ENCODE measurements around the gene SRRD.

Gene SRRD

GRCh38 chr22:26453216-26453615 is 30.5 kb upstream of the SRRD start:
- DNase-seq (ENCODE audit: low spot score): no peak

- no peak for DNase-seq (ENCODE audit: low spot score)
These were observed 29.7 kb upstream of the SRRD start for GRCh38 chr22:26453812-26454500.

DNA sequence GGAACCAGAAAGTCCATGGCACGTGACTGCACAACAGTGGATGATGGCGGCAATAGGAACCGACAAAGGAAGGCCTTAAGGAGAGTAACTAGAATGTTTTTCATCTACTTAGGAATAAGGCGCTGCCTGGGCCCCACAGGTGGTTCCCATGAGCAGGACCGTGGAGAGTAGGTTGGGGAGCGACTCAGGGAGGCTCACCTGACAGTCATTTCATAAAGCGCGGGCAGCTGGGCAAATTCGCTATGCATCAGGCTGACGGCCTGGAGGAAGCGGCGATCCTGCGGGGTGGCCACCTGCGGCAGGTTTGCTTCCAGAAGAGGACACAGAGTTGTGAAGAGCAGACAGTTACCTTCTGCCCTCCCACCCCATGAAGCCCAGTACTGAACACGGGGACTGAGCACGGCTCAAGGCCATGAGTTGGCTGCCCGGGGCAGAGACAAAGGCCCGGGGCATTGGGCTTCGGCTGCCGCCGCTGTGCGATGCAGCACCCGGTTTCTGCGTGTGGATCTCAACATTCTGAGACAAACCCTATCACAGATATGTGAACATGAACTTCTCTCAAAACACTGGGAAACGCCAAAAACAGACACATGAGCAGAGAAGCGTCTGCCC is 25.9 kb upstream of the SRRD start:
- no peak for DNase-seq (ENCODE audit: low spot score)

- no peak for DNase-seq (ENCODE audit: low spot score)
These were observed 23.5 kb upstream of the SRRD start for GRCh38 chr22:26460202-26460601.

DNA sequence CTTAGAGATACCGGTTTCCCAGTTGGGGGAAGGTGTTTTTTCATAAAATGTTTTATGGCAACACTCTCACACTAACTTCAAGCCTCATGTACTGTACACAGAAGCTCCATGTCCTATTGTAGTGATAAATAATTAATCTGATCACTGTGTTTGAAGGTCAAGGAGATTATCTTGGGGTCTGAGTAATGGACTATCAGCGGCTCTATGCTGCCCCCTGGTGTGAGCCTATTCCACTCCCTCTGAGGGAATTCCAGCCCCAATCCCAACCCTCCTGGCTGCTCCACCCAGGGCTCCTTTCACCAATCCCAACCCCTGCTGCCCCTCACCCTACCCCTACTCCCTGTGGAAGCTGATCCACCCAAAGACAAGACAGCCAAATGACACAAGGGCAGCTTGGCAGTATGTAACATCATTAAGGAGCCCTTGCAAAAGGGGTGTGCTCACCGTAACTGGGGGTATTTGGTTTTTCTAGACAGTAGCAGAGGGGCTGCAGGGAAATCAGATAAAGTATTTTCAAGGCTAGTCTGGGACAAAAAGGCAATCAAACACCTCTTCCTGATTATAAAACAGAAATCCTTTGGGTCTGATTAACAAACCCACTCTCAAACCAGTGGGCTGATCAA is 22.4 kb upstream of the SRRD start:
- DNase-seq (ENCODE audit: low spot score): peak; percentile 19

DNA sequence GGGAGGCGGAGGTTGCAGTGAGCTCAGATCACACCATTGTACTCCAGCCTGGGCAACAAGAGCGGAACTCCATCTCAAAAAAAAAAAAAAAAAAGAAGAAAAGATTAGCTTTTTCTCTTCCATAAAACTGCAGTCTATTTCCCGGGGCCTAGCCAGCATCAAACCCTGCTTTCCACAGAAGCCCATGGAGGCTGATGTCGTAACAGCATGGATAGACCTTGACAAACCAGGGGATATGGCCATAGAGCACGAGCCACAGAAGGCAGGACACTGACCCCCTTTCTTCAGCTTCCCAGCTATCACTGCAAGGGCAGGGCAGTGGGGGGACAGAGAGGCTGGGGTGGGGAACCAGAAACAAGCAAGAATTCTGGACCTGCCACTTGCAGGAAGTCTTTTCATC is 21.6 kb upstream of the SRRD start:
- DNase-seq (ENCODE audit: low spot score): no peak

DNA sequence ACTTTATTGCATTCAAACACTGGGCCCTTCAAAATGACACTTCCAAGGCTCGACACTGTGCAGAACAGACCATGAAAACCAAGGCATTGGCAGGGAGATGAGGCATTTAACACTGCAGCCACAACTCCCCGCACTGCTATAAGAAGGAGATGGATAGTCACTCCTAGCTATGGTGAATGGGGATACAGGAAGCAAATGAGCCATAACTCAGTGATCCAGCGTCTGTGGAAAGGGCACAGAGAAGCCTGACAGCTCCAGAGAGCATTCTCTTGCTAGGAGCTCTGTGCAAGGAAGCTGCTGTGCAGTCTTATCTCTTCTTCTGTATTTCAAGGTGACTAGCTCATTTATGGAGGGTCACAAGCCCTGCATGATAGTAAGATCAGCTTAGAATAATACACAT is 21.0 kb upstream of the SRRD start:
- DNase-seq (ENCODE audit: low spot score): no peak

DNA sequence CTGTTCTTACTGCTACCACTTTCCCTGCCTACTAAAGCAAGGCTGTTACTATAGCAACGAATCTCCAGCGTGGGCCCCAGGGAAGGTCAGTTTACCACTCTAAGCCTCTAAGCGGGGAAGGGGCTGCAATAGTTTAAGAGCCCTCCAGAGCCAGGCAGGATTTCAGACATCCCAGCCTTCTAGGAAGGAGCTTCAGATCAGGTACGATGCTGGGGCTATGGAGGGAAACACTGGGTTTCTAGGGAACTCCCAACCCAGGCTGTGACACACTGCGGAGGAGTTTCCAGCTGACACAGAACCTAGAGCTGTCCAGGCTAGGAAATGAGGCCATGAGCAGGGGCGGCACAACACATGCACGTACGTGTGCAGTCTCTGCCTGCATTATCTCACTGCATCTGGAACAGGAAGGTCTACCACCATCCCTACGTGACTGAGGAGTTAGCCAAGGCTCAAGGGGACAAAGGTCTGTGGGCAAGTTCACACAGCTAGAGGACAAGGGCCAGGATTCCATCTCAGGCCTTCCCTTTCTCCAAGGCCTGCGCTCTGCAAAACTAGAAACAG is 20.5 kb upstream of the SRRD start:
- DNase-seq (ENCODE audit: low spot score): no peak

DNA sequence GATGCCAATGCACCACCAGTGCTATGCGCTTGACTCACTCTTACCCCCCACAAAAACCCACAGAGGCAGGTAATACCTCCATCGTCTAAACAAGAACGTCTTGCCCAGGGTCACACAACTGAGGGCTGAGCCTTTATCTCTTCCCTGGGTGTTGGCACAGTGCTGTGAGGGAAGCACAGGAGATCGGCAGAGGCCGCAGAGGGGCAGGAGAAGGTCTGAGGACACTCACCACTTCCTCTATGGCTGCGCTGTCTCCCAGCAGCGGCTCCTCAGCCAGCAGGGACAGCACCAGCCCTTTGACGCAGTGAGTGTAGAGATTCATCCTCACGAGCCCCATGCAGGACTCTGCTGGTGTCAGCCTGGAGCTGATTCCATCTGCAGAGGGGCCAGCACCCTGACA is 20.0 kb upstream of the SRRD start:
- no peak for DNase-seq (ENCODE audit: low spot score)

GRCh38 chr22:26464312-26464711 is 19.4 kb upstream of the SRRD start:
- no peak for DNase-seq (ENCODE audit: low spot score)

GRCh38 chr22:26466196-26466595 is 17.5 kb upstream of the SRRD start:
- peak; percentile 15 for DNase-seq (ENCODE audit: low spot score)

GRCh38 chr22:26470807-26471206 is 12.9 kb upstream of the SRRD start:
- DNase-seq (ENCODE audit: low spot score): no peak

DNA sequence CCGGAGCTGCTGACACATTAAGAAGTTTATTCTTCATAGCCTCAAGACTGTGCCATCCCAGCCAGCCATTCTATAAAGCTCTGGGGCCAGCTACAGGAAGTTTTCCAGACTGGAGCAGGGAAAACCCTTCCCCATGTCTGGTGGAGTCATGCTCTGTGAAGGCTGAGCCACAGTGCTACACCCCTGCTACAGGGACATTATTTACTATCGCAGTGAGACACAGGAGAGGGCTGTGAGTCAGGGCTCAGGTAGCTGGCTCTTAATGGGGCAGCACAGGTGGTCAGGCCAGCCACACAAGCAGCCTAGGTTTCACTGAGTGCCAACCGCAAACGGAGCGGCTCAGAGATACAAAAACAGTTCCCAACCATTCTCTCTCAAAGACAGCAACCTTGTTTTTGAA is 12.2 kb upstream of the SRRD start:
- DNase-seq (ENCODE audit: low spot score): no peak

- DNase-seq (ENCODE audit: low spot score): no peak
These were observed 9.0 kb upstream of the SRRD start for GRCh38 chr22:26474682-26475081.

DNA sequence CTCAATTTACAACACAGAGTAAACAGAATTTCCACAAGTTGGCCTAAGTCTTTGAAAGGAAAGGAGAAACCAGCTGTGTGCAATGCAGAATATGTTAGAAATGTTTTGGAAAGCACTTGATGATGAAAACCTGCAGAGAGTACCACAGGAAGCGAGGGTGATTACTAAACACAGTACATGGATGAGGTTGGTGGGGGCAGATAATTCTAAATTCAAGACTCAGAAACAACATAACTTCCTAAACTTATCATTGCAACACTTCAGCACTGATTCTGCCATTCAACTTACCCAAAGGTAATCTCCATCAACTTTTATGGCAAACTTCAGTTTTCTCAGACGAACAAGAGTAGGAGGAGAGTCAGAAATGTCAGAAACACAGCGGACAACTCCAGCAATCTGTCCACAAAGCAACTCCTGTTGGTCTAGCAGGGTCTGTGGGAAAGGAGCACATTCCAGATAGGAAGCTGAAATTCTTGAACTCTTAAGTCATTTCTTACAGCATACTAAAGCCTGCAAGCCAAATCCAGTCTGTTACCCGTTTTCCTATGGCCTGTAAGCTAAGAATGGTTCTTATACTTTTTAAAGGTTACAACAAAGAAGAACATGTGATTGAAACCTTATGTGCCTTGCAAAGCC is 6.9 kb upstream of the SRRD start:
- DNase-seq (ENCODE audit: low spot score): no peak

DNA sequence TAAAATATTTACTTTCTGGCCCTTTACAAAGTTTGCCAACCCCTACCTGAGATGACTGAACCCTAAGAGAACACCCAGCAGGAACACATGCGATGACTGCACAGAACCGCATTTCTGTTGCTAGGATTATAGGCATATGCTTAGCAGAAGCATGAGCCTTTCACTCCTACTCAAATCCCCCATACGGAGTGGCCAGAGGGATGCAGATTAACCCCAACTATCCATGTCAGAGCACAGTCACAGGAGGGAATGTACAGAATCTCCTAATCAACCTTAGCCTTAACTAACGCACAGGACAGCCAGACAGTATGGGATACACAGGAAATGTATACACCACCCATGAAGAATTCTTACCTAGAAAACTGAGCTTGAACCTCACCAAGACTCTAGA is 6.3 kb upstream of the SRRD start:
- no peak for DNase-seq (ENCODE audit: low spot score)

DNA sequence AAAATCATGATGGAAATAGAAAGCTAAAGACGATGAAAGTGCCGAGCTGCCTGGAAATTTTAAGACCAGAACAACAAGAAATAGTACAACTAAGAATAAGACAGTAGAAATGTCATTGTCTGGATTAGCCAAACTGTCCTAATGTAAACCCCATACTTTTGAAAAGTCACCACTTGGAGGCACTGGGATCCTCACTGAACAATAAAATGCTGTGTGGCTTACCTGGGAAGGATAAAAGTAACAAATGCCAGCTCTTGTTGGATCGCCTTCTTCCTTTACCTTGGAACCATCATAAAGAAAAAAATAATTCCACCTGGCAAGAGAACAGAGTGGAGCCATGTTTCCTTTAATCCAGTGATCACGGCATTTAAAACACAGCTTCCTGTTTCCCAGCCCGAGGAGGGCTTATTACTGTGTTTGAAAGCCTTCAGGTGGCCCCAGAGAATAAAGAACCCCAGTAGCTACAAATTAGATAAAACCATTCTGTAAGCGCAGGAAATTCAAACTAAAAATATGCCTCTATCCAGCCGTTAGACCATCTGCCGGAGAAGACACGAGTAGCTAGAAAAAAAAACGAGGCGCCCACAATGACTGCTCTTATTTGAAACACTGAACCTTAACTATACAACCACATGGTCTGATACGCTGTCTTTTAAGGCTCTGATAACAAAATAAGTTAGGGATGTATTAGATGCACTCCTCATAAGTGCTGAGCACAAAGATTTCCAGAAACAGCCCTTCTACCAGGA is 4.5 kb upstream of the SRRD start:
- peak; percentile 25 for DNase-seq (ENCODE audit: low spot score)

DNA sequence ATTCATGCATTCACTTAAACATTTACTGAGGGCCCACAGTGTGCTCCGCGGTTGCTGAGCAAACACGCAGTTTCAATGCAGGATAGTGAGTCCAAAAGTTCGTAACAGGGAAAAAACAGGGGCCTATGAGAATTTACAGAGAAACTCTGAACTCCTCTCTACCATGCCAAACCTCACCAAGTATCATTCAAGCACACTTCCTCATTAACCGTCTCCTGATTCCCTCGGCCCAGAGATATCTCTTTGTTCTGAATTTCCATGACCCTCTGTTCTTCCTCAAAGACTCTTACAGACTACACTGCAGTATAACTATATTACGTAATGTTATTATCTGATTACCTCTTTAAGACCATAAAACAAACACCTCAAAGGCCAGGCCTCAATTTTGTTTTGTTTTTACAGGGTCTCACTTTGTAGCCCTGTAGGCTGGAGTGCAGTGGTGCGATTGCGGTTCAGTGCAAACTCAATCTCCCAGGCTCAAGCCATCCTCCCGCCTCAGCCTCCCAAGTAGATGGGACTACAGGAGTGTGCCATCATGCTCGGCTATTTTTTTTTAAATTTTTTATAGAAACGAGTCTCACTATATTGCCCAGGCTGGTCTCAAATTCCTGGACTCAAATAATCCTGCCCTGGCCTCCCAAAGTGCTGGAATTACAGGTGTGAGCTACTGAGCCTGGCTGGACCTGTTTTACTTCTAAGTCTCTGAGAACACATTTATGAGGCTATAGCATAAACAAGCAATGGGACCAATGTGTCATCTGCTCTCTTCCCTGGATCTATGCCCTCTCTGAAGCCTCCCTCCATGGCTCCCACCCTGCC is 3.7 kb upstream of the SRRD start:
- peak; percentile 45 for DNase-seq (ENCODE audit: low spot score)

DNA sequence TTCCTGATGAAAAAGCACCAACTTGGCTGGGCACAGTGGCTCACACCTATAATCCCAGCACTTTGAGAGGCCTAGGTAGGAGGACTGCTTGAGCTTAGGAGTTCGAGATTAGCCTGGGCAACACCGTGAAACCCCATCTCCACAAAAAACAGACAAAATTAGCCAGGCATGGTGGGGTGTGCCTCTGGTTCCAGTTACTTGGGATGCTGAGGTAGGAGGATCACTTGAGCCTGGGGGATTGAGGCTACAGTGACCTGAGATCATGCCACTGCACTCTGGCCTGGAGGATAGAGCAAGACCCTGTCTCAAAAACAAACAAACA is 3.1 kb upstream of the SRRD start:
- no peak for DNase-seq (ENCODE audit: low spot score)

- DNase-seq (ENCODE audit: low spot score): no peak
These were observed 2.5 kb upstream of the SRRD start for GRCh38 chr22:26481112-26481693.

DNA sequence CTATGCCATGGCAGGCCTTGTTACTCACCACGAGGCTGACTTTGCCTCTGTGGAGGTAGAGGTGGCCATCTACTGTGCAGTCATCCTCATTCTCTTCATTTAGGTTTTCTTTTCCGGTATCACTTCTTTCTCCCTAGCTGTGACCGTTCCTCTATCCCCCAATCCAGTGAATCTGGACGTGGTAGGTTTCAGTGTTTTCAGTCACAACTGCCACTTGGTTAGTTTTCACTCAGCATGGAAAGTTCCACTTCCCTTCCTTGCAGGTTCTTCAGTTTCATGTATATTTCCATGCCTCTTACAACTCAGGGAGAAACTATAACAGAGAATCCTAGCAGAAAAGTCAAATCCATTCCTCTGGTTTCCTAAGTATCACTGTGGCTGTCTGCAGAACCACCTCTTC is 2.0 kb upstream of the SRRD start:
- DNase-seq (ENCODE audit: low spot score): peak; percentile 25
